Sigmoid colon (tissue), 7 donors: ENCODE data around the gene LRP1. TPM values are rescaled to one million over a fixed set of nuclear protein-coding genes. Genes with fewer than 3 reads are reported as not detected.

Experiments
- DNase-seq: peaks from one replicate; pipeline ENCODE4 v3.0.0-alpha.2; 2019
- H3K27ac ChIP-seq, 4 donors: fragments of 200-600 bp; sonication (generic); one replicate each; pipeline ENCODE4 v1.5.1; 2016 to 2019; ENCODE audit warnings: mild to moderate bottlenecking in 1 of 4
- H3K27me3 ChIP-seq, 3 donors: fragments of 200-600 bp; sonication (generic); one replicate each; pipeline ENCODE4 v1.5.1; 2019; ENCODE audit warnings: mild to moderate bottlenecking in 1 of 3
- H3K36me3 ChIP-seq, 4 donors: fragments of 200-600 bp; sonication (generic); one replicate each; pipeline ENCODE4 v1.5.1; 2016 to 2019
- H3K4me1 ChIP-seq, 4 donors: fragments of 200-600 bp; sonication (generic); one replicate each; pipeline ENCODE4 v1.5.1; 2017 to 2019
- H3K4me3 ChIP-seq, 4 donors: fragments of 200-600 bp; sonication (generic); one replicate each; pipeline ENCODE4 v1.5.1; 2017 to 2019; ENCODE audit warnings: mild to moderate bottlenecking in 2 of 4, moderate library complexity in 1 of 4
- H3K9me3 ChIP-seq, 4 donors: fragments of 200-600 bp in 3 of 4; sonication (generic) in 3 of 4; one replicate each; pipeline versions ENCODE4 v1.5.1 to v1.6.1; 2013 to 2019
- CTCF ChIP-seq, 4 experiments: fragments of 450-650 bp in 3 of 4; fragments of 200-600 bp in 1 of 4; IDR thresholded peaks; one replicate each; pipeline ENCODE4 v1.5.1; 2016 to 2019; ENCODE audit warnings: antibody characterized with exemption in 4 of 4, mild to moderate bottlenecking in 3 of 4, moderate library complexity in 2 of 4
- EP300 ChIP-seq, 4 donors: sonication (generic); formaldehyde crosslinking; IDR thresholded peaks; one replicate each; pipeline ENCODE4 v1.6.1; 2017; ENCODE audit warnings: antibody characterized with exemption in 4 of 4
- POLR2A ChIP-seq, 2 donors: fragments of 450-650 bp; IDR thresholded peaks; one replicate each; pipeline ENCODE4 v1.6.1; 2016; ENCODE audit warnings: antibody characterized with exemption in 2 of 2, mild to moderate bottlenecking in 2 of 2, moderate library complexity in 2 of 2
- POLR2AphosphoS5 ChIP-seq, 4 donors: sonication (generic); formaldehyde crosslinking; IDR thresholded peaks; one replicate each; pipeline ENCODE4 v1.6.1; 2017; ENCODE audit warnings: antibody characterized with exemption in 4 of 4
- WGBS, 2 donors: extraction: QIAGEN DNeasy Blood & Tissue Kit; methylation state at CpG; one replicate each; pipeline ENCODE4 v1.1.7; 2013; 5-methylcytosine and 5-hydroxymethylcytosine counted together
- intact Hi-C: fragments of 100-400 bp; cut with DNase I; formaldehyde crosslinking; loops from one replicate; pipeline ENCODE4 v1.15.1; 2023
- polyA plus RNA-seq, 3 donors: library from polyadenylated mRNA; stranded (reverse); fragments of 200-250 nt; gene quantifications; one replicate each; pipeline ENCODE4 v1.2.3, GENCODE V29; 2013
- total RNA-seq, 4 donors: library from RNA; depleted of rRNA; stranded (reverse); fragments of >200 nt; gene quantifications; one replicate each; pipeline ENCODE4 v1.1.0, GENCODE V29; 2016
- donor health status: healthy with polysubstance abuse.
- donor health status: Bipolar disorder and iron deficiency.
- donor health status: healthy.

LRP1 gene
- total and polyA plus RNA-seq, 7 donors, result 11.4 to 262 (median 147) TPM

- TF ChIP-seq CTCF (IDR thresholded peaks at IDR 0.05) (no peak), POLR2A (IDR thresholded peaks at IDR 0.05) (no peak), EP300 (IDR thresholded peaks at IDR 0.05) (no peak), POLR2AphosphoS5 (IDR thresholded peaks at IDR 0.05) (no peak)
- Histone ChIP-seq H3K9me3 (no peaks in the 10 kb centered on the region), H3K4me3 (no peak overlapping the region), H3K36me3 (peaks cover 28 to 84% (median 43%) of the 10 kb centered on the region in 4 donors), H3K27me3 (no peaks in the 10 kb centered on the region), H3K27ac (no peak overlapping the region), H3K4me1 (peaks cover 0 to 35% (median 30%) of the 10 kb centered on the region in 4 donors)
- intact Hi-C loops, result no loop called here
- no peak for DNase-seq
- WGBS, 2 donors, result 91 to 93% methylated on average over 7 of the region's 7 CpGs
Measured at GRCh38 chr12:57103856-57104255, 24.4 kb upstream of the LRP1 start.

- DNase-seq, result no peak
- Histone ChIP-seq H3K27me3 (no peaks in the 10 kb centered on the region), H3K36me3 (peaks cover 24 to 79% (median 38%) of the 10 kb centered on the region in 4 donors), H3K4me1 (peaks cover 0 to 40% (median 36%) of the 10 kb centered on the region in 4 donors), H3K9me3 (no peaks in the 10 kb centered on the region), H3K27ac (no peak overlapping the region), H3K4me3 (no peak overlapping the region)
- intact Hi-C loops, result no loop called here
- 95 to 97% methylated on average over 12 of the region's 12 CpGs for WGBS, 2 donors
- no peak for TF ChIP-seq CTCF (IDR thresholded peaks at IDR 0.05)
- no peak for TF ChIP-seq POLR2AphosphoS5 (IDR thresholded peaks at IDR 0.05)
- TF ChIP-seq POLR2A (IDR thresholded peaks at IDR 0.05), result no peak
- TF ChIP-seq EP300 (IDR thresholded peaks at IDR 0.05), result no peak
Measured at GRCh38 chr12:57104292-57104910, 23.9 kb upstream of the LRP1 start.

GRCh38 chr12:57105011-57105753 lies 23.1 kb upstream of the LRP1 start:
- intact Hi-C loops, result no loop called here
- WGBS, 2 donors, result 94 to 96% methylated on average over 14 of the region's 14 CpGs
- Histone ChIP-seq H3K36me3 (peaks cover 18 to 71% (median 31%) of the 10 kb centered on the region in 4 donors), H3K27ac (peak overlapping the region in 1 of 4 donors; percentile 1), H3K9me3 (no peaks in the 10 kb centered on the region), H3K4me1 (peaks cover 0 to 47% (median 43%) of the 10 kb centered on the region in 4 donors), H3K4me3 (no peak overlapping the region), H3K27me3 (no peaks in the 10 kb centered on the region)
- TF ChIP-seq CTCF (IDR thresholded peaks at IDR 0.05), result no peak
- TF ChIP-seq POLR2AphosphoS5 (IDR thresholded peaks at IDR 0.05), result no peak
- no peak for TF ChIP-seq POLR2A (IDR thresholded peaks at IDR 0.05)
- no peak for TF ChIP-seq EP300 (IDR thresholded peaks at IDR 0.05)
- DNase-seq, result no peak

GRCh38 chr12:57106021-57106708 lies 22.1 kb upstream of the LRP1 start:
- no peak for DNase-seq
- Histone ChIP-seq H3K4me1 (peaks cover 0 to 47% (median 44%) of the 10 kb centered on the region in 4 donors), H3K27ac (peak overlapping the region in 2 of 4 donors; percentile 1 to 36), H3K4me3 (no peak overlapping the region), H3K27me3 (no peaks in the 10 kb centered on the region), H3K9me3 (no peaks in the 10 kb centered on the region), H3K36me3 (peaks cover 18 to 64% (median 30%) of the 10 kb centered on the region in 4 donors)
- intact Hi-C loops, result no loop called here
- TF ChIP-seq CTCF (IDR thresholded peaks at IDR 0.05) (no peak), POLR2A (IDR thresholded peaks at IDR 0.05) (no peak), EP300 (IDR thresholded peaks at IDR 0.05) (no peak), POLR2AphosphoS5 (IDR thresholded peaks at IDR 0.05) (no peak)
- WGBS, 2 donors, result 82 to 87% methylated on average over 9 of the region's 9 CpGs
